SKM-1 (cell line): ENCODE results near the gene DLD.
"Not testable (repeated sequence)": the region's sequence is repeated elsewhere in the genome, so short reads cannot be mapped to it uniquely, and the experiment has no call there.

Source experiments
- DNase-seq: peaks from one replicate; lab custom pipeline; 2025; ENCODE audit not compliant: unreplicated experiment; lab: John Stamatoyannopoulos, UW

The DLD gene

DNA sequence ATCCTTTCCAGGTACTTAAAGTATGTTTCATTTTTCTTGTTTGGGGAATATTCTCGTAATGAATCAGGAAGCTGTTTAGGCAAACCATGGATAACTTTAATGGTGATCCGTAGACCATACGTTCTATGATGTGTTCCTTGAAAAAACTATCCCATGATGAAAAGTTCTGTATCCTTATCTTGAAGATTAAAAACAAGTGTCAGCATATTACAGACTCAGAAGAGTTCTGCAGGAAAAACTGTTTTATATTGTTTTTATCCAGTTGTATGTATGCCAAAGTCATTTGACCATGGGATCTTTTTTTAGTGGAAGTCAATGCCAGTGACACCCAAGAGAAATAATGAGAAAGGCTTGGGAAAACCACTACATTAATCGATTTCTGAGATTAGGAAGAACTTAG lies 52.0 kb downstream of the DLD start:
- DNase-seq = no peak

DNA sequence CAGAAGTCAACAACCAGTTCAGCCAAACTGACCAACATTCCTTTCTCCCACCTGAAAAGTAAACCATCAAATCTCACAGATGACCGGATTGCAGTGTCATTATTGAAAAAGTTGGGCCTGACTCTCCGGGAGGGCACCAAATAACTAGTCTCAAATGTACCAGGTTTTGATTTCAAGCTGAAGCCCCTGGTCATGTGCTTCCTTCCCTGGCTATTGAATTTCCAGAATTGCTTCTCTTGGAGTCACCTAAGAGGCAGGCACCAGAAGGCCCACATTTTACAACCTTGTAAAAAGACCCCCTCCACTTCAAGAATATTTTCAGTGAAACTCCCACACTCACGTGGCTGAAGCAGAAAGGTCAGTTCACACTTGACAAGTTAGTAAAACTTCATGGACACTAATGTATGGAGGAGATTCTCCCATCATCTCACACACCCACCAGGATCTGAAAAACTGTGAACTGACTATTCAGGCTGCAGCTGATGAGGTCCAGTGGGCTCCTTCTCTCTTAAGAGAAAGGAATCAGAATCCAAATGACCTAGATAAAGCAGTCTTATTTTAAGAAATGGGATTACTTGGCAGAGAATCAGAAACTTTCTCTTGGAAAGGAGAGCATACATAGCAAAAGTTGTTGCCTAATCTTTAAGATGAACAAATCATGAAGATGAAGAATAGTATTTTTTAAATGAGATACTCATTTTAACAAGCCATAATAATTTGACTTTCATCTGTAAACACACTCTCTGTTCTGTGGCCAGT lies 53.6 kb downstream of the DLD start:
- no peak for DNase-seq

DNA sequence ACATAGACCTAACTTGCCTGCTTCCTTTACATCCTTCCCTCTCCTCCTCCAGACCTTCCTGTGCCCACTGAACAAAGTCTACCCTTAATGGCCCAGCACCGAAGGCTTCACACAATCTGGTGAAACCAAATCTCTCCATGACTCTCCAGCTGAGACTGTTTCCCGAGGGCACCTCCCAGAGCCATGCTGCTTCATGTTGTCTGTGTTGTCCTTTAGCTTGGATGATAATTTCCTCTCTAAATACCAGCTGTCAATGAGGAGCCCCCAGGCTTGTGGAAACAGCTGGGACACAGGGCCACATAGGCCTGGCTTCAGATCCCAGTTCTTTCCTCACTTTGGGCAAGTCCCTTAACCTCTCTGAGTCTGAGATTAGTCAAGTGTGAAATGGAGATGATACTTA lies 54.3 kb downstream of the DLD start:
- DNase-seq = no peak

DNA sequence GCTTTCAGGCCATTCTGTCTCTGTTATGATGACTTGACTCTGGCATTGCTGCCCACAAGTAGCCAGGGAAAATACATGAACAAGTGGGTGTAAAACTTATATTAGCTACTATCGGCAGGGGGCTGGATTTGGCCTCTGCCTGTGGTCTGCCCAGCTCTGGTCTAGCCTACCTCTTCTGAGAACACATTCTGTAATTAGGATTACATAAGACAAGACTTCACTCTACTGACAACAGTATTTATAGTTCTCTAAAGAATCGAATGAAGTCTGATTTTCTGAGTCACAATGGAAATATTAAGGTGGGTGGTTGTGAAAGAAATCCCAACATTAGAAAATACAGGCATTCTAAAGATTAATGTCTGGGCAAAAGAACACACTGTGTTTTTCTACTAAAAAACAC lies 55.5 kb downstream of the DLD start:
- no peak for DNase-seq

DNA sequence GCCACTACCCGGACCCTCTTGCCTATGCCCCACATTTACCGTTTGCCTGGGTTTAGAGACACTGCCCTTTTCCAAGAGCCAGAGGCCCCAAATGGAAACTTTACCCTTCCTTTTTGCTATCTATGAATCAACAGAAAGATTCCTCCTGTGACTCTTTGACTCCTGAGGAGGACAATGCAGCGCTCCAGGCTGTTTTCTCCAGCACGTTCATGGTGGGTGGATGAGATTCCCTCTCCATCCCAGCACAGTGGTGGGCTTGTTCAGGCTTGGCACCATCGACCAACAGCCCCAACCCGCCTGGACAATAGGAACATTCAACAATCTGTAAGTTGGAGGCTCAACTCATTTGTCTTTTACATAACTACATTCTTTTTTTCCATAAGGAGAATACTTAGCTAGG lies 55.9 kb downstream of the DLD start:
- no peak for DNase-seq

DNA sequence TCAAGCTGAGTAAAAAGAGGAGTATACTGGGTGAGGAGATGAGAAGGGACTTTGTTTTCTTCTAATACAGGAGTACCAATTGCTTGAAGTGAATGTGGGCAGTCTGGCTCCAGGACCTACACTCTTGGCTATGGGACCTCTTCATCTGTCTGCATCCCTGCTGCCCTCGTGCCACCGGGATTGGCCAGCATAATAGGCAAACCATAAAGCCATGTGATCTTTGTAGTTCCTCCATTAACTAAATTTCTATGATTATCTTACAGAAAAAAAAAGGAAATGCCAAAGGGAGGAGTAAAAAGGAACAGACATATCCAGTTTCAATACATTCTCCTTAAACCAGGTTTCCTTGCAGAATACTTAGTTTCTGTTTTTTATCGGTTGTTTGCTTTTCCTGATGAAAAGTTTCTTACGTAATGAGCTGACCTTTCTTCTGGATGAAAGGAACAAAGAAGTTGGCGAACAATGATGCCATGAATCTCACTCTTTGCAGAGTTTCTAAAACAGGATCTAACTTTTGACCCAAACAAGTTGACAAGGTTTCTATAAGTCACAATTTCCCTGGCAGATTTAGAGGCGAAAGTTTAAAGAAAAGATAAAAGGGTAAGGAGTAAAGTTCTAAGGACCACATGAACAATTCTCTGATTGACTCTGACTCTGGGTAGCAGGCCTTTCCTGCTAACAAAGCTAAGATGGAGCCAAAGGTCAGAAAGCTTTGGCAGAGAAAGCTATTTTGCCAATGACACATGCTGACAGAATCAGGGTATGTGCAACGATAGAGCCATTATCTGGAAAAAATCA lies 57.9 kb downstream of the DLD start:
- no peak for DNase-seq

DNA sequence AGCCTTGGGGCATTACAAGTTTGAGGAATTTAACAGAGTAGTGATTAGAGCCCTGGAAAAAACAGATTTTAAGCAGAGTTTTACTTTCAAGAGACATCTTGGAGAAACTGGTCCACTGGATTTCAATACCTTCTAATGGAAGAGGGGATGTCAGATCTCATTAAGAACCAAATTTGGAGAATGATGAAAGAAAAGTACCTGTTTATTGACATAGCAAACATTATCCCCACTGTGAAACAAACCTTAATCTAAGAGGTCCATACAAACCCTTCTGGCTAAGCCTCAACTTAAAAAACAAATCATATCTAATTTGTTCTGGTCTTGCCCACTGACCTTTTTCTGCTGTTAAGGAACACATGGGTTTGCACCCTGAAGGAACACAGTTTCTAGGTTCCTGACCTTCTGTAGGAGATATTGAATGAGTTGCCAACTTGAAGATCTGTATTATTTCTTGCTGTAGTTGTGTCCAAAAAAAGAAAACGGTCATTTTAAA lies 58.5 kb downstream of the DLD start:
- DNase-seq = no peak

DNA sequence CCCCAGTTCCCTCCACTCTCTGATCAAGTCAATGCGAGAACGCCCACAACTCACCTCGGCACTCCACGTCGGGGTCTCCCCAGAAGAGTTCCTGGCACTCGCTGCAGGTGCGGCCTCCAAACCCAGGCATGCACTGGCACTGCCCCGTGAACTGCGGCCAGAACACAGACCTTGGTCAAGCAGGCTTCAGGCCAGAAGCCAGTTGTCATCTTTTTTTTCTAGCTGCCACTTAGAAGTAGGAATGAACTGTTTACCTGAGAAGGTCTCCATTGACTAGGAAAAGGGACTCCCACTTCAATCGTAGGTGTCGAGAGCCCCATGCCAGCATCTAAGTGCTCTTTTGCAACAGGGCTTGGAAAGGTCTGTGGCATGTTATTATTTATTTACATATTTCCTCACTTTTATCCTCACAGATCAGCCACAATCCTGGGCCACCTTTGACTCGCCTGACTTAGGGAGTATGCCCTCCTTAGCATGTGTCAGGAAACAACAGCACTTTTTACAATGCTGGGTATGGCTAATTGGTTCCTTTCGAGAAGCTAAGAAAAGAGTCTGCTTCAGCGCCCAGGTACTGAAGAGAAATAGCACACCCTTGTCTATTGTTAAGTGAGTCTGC lies 60.3 kb downstream of the DLD start:
- DNase-seq = no peak

DNA sequence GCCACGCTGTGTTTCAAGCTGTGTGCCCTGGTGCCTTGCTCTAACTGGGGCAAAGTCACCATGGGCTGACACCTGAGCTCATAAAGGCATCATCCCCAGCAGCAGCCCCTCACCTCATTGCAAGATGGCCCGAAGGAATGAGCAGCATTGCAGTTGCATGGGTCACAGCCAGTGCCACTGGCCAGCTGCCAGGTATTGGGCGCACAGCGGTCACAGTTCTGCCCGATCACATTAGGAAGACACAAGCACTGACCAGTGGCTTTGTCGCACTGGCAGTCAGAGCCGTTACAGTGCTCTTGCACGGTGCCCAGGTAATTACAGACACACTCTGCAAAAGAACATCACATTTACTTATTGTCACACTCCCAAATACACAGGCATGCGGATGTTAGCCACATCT lies 60.9 kb downstream of the DLD start:
- DNase-seq = no peak

DNA sequence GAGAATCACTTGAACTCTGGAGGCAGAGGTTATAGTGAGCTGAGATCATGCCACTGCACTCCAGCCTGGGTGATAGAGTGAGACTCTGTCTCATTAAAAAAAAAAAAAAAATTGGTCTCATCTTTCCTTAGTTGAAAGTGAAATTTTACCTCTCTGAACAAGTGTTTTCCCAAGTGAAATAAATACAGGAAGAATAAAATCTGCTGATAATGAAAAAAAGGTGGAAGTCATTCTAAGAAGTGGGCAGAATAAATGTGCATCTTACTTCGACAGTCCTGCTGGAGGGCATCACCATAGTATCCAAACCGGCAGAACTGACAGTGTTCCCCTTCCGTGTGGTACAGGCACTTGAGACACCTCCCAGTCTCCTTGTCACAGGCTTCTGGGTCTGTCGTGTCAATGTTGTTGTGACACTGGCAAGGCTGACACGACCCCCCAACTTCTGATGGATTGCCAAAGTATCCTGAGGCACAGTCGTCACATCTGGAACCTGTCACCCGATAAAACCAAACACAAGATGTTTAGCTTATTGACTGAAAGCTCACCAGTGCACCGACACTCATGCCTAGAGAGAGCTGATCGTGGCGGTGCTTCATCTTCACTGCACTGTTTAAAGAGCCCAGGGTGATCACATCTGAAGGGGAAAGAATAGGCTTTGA lies 62.4 kb downstream of the DLD start:
- no peak for DNase-seq

DNA sequence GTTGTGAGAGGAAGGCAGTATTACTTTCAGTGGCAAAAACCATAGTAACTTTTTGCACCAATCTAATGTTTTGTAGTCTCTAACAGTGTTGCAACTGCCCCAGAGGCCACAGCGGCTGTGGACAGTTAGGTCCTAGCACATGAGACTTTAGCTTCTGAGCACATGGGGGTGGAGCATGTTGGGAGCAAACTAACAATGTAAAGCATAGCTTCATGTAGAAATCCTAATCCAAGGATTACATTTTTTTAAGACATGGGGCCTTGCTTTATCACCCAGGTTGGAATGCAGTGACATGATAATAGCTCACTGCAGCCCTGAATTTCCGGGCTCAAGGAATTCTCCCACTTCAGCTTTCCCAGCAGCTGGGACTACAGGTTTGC lies 62.9 kb downstream of the DLD start:
- DNase-seq = no peak

DNA sequence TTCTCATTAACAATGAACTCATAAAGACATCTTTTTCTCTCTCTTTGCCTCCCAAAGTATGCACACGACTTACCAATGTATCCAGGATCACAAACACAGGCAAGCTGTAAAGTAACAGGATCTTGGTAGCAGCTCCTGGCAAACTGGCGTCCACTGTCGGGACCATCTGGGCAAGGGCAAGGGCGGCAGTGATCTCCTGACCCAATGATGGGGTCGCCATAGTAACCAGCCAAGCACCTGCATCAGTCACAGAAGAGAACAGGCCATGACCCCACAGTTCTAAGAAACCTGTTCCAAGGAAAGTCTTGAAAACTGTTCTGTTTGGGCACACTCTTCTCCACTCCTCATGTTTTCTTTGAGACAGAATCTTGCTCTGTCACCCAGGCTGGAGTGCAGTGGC lies 64.4 kb downstream of the DLD start:
- DNase-seq = no peak

DNA sequence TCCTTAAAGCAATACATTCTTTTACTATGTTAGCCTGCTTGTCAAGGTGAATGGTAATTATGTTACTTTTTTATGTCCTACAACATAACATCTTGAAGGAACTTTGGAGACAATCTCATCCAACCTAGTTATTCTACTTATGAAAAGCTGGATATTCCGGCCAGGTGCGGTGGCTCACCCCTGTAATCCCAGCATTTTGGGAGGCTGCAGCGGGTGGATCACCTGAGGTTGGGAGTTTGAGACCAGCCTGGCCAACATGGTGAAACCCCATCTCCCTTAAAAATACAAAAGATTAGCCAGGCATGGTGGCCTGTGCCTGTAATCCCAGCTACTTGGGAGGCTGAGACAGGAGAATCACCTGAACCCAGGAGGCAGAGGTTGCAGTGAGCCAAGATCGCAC lies 66.0 kb downstream of the DLD start:
- not testable (repeated sequence) for DNase-seq

DNA sequence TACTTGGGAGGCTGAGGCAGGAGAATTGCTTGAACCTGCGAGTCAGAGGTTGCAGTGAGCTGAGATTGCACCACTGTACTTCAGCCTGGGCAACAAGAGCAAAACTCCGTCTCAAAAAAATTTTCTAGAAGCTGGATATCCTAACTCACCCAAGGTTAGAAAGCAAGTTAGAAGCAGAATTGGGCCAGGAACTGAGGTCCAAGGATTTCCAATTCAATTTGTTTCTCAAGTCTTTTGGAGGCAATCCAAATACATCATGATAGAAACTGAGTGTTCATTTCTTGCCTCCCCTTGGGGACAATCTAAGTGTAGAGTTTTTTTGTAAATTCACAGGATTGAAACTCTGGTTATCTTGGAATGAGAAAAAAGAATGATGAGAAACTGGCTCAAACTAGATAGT lies 66.5 kb downstream of the DLD start:
- no peak for DNase-seq

DNA sequence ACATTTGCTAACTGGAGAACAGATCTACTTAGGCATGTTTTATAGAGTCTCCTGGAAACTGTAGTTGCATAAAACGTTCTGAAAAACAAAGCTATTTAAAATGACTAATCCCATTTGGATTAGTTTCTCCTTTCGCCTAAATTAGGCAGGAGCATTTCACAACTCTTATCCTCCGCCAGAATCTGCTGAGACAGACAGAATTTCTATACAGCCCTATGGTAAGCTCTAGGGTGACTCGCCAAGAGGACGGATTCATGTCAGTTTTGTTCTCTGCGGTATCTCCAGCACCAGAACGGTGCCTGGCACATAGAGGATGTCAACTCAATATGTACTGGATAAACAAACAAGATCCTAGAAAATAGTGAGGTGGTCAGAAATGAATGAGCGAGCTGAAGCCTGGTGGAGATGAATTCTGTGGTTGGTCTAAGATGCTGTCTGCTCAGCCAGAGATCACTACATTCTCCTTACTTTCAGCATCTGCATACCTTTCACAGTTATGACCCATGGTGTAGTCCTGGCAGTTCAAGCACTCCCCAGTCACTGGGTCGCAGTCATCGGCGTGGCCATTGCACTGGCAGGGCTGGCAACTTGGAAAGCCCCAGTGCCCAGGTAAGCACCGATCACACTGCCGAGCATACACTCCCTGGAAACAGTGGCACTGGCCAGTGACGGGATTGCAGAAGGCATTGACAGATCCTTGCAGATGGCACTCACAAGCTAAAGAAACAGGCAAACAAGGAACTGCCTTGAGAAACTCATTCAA lies 68.0 kb downstream of the DLD start:
- DNase-seq = no peak

DNA sequence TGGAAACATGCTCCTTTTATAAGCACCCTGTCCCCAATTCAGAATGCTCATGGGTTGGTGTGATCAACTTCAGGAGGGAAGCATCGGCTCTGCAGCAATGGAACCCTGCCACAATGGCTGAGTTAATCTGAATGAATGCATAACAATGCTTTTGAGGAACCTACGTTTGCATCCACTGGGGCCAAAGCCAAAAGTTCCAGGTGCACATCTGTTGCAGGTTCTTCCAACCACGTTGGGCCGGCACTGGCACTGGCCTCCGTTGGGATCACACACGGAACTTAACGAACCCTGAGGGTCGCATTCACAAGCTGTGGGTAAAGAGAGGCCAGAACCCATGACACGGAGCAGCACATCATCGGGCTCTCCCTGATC lies 68.5 kb downstream of the DLD start:
- DNase-seq = no peak

DNA sequence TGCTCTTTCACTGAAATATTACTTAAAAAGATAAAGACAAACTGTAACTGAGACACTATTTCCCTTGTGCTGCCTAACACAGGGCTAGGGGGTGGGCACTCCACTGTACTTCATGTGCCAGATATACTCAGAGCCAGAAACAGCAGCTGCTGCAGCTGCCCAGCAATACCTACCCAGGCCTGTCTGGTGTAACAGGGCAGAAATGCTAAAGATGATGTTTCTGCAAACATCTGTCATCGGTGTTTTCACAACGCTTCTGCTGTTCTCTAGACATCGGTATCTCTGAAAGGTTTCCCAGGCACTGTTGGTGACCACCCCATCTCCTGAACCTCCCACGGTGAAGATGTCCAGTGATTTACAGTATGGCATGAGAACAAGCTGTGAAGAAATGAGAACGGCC lies 69.3 kb downstream of the DLD start:
- DNase-seq = no peak

DNA sequence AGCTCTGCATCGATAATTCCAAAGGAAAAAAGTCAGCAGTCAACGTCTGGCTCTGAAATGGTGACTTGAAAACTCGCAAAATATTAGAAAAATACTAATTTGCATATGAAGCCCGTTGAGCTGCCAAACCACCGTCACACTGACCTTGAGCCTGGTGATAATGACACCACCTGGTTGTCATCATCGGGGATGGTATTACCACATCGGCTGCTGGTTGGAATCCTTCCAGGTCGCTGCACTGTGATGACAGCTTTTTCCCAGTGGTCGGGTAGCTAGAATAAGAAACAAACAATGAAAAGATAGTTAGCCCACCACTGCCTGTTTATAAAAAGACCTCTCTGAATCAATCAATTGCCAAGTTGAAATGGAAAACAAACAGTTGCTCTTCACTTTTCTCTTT lies 70.4 kb downstream of the DLD start:
- DNase-seq = no peak

DNA sequence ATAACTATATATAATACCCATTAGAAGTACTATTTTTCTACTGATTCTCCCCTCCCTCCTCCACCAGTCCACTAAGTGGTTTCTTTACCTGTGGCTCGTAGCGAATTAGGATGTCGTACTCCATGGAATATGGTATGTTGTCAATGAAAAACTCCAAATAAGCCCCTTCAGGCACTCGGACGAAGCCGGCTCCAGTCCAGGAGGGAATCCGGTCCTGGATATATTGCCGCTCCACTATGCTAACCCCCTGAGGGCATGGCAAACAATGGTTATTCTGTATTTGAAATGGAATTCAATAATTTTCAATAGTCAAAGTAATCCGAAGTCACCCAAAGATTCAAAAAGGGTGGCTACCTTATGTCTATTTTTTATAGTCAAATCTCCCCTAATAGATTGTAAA lies 71.8 kb downstream of the DLD start:
- DNase-seq = no peak

DNA sequence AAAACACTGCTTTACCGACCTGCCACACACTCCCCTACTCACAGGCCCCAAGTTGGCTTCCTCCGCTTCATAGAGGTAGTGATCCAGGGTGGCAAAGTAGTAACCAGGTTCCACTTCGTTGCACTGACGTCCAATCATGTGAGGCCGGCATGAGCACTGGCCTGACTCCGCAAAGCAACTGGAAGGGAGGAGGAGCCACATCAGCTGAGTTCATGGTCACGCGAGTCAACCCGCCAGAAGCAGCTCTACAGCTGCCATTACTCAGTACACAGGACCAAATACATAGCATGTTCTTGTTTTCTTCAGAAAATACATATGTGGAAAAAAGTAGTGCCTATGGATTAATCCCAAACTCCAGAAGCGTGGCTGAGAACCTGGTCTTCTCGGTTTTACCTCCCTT lies 73.5 kb downstream of the DLD start:
- DNase-seq = no peak

DNA sequence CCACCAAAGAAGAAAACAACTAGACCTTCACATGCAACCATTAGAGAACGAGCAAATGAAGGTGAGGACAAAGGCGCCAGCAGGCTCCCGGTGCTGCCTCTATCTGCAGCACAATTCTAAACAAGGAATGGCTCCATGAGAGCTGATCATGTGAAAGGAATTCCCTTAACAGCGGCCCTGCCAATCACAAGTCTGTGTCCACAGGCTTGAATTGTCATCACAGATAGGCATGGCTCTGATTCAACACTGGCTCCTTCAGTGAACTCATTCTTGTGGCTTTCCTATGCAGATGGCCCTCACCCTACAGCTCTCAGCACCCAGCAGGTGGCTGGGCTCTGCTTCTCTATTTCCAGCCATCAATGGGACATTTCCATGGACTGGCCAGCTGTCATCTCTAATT lies 75.7 kb downstream of the DLD start:
- no peak for DNase-seq
